ENCODE results near the gene GTF2H1. TPM values are rescaled to one million over a fixed set of nuclear protein-coding genes. Genes with fewer than 3 reads are reported as not detected.

Gene GTF2H1
- total RNA-seq, 1 experiment from 2014 or later, result 89.1 TPM

DNA sequence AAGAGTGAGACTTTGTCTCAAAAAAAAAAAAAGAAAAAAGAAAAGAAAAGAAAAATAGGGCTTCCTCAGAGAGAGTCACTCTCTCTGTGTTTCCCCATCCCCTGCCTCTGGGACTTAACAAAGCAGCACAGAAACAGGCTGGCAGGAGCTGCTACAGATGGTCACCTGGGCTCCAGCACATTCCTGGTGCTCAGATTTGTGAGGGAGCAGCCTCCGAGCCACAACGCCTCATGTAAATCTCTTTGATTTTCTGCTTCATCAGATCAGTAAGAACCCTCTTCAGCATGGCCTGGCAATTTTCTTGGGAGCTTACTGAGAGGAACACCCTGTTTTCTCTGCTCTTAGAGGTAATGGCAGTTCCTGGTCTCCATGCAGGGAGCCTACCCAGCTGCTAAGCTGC, 56.8 kb downstream of the GTF2H1 start:
- H3K79me2 ChIP-seq (ENCODE audit: low read depth), result no peaks in the 10 kb centered on the region
- no peak overlapping the region for H3K27ac ChIP-seq
- H3K36me3 ChIP-seq (ENCODE audit: low read depth), result no peaks in the 10 kb centered on the region
- no peaks in the 10 kb centered on the region for H3K9me2 ChIP-seq (ENCODE audit: insufficient read depth)
- intact Hi-C loops (cut with micrococcal nuclease; ENCODE audit: unreplicated experiment), result no loop called here
- no peaks in the 10 kb centered on the region for H4K20me1 ChIP-seq (ENCODE audit: insufficient read depth)
- H3K4me1 ChIP-seq (replicated peaks; ENCODE audit: insufficient read depth), result peaks cover 23% of the 10 kb centered on the region
- BruUV-seq (replicated peaks), result no TSS peak
- TF ChIP-seq EZH2 (IDR thresholded peaks at IDR 0.05; ENCODE audit: low read depth), result no peak
- TF ChIP-seq, protein P1, sequence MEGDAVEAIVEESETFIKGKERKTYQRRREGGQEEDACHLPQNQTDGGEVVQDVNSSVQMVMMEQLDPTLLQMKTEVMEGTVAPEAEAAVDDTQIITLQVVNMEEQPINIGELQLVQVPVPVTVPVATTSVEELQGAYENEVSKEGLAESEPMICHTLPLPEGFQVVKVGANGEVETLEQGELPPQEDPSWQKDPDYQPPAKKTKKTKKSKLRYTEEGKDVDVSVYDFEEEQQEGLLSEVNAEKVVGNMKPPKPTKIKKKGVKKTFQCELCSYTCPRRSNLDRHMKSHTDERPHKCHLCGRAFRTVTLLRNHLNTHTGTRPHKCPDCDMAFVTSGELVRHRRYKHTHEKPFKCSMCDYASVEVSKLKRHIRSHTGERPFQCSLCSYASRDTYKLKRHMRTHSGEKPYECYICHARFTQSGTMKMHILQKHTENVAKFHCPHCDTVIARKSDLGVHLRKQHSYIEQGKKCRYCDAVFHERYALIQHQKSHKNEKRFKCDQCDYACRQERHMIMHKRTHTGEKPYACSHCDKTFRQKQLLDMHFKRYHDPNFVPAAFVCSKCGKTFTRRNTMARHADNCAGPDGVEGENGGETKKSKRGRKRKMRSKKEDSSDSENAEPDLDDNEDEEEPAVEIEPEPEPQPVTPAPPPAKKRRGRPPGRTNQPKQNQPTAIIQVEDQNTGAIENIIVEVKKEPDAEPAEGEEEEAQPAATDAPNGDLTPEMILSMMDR (conservative IDR thresholded peaks at IDR 0.05), result no peak
- no peak overlapping the region for H3K4me2 ChIP-seq
- H3K4me3 ChIP-seq, result no peak overlapping the region
- CTCF ChIA-PET, result interaction anchor here (0.7 kb wide), 1 partner anchor 218 kb away, joined by 3 read pairs; no protein-coding TSS in a partner anchor
- H3K27me3 ChIP-seq (ENCODE audit: insufficient read depth, low read depth), result no peaks in the 10 kb centered on the region
- H3K9me3 ChIP-seq (ENCODE audit: insufficient read depth, low read depth), result no peaks in the 10 kb centered on the region
- POLR2A ChIA-PET (ENCODE audit: unreplicated experiment), result no interaction called here
- no peak for DNase-seq
- peaks cover 38% of the 10 kb centered on the region for H3F3A ChIP-seq (ENCODE audit: insufficient read depth, low read depth)
- H2AFZ ChIP-seq, result no peak overlapping the region

DNA sequence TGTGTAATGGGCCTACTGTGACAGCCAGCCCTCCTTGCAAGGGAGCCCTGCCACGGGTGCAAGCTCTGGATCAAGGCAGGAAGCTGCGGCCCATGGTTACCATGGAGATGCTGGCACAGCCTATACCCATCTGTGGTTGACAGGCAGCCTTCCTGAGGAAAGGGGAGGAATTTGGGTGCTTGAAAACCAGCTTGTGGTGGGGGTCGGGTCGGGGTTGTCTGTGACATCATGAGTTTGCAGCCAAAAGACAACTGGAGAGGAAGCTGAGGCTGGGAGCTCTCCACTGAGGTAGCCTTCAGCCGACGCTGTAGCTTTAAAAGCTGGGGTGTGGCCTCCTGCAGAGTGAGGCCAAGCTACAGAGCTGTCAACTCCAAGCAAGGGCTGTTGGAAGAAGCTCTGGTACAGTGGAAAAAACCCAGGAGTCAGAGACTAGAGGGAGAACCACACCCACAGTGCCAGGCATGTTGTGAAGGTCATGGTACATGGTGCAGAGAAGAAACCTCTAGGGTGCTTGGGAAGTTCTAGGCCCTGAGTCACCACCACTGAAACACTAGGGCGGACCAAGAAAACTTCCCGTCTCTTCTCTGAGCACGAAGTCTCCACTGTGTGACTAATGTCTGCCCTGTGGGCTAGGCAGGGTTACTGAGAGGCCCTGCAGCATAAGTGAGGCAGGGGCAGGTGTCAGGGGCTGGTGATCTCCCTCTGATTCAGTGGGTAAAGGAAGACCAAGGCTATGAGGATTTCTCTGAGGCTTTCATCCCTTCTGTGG, 61.2 kb downstream of the GTF2H1 start:
- no peaks in the 10 kb centered on the region for H4K20me1 ChIP-seq (ENCODE audit: insufficient read depth)
- no TSS peak for BruUV-seq (replicated peaks)
- H3K79me2 ChIP-seq (ENCODE audit: low read depth), result no peaks in the 10 kb centered on the region
- no peaks in the 10 kb centered on the region for H3K27me3 ChIP-seq (ENCODE audit: insufficient read depth, low read depth)
- CTCF ChIA-PET, result interaction anchor here (0.7 to 2.0 kb wide), 3 partner anchors 10 to 85 kb away, joined by 3 to 7 read pairs (median 4); no protein-coding TSS in a partner anchor
- POLR2A ChIA-PET (ENCODE audit: unreplicated experiment), result interaction anchor here (0.6 to 1.9 kb wide), 13 partner anchors 10 to 1175 kb away, joined by 3 to 61 read pairs (median 4); partner anchors contain the start of genes LDHA and SPTY2D1
- no peaks in the 10 kb centered on the region for H3K36me3 ChIP-seq (ENCODE audit: low read depth)
- DNase-seq, result peak; percentile 88 to 100
- intact Hi-C loops (cut with micrococcal nuclease; ENCODE audit: unreplicated experiment), result loop anchor here (1.0 kb wide), 2 partner anchors 11 to 70 kb away; partner anchors contain the start of gene LDHA
- peaks cover 45% of the 10 kb centered on the region for H3K4me1 ChIP-seq (replicated peaks; ENCODE audit: insufficient read depth)
- peaks cover 54% of the 10 kb centered on the region for H3F3A ChIP-seq (ENCODE audit: insufficient read depth, low read depth)
- H3K27ac ChIP-seq, result peak overlapping the region; percentile 97
- H3K9me2 ChIP-seq (ENCODE audit: insufficient read depth), result no peaks in the 10 kb centered on the region
- H3K9me3 ChIP-seq (ENCODE audit: insufficient read depth, low read depth), result no peaks in the 10 kb centered on the region
- H2AFZ ChIP-seq, result peak overlapping the region; percentile 36
- H3K4me3 ChIP-seq, result peak overlapping the region; percentile 30; the same call in 1 of the 2 replicates
- TF ChIP-seq EZH2 (IDR thresholded peaks at IDR 0.05; ENCODE audit: low read depth), result no peak
- TF ChIP-seq, protein P1 (conservative IDR thresholded peaks at IDR 0.05), result no peak
- H3K4me2 ChIP-seq, result peak overlapping the region; percentile 80

DNA sequence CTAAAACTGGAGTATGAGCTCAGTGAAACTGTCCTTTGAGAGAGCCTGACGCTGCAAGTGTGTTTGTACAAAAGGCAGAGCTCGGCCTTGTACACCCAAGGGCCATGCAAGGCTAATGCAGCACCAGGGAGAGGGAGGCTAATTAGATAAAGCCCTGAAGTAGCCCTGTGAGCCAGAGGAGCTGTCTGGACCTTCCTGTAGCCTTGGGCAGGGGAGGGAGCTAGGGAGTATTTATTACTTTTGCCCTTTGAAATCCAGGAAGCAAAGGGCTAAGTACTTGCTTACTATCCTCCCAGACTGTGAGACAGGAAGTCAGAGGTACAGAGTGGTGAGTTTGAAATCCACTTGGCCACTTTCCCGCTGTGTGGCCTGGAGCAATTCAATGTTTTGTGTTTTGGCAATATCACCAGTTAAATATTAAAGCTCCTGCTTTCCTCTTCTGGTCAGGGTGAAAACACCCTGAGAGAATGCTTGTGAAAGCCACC, 61.8 kb downstream of the GTF2H1 start:
- peak overlapping the region; percentile 97 for H3K27ac ChIP-seq
- POLR2A ChIA-PET (ENCODE audit: unreplicated experiment), result interaction anchor here (0.6 to 1.9 kb wide), 12 partner anchors 9 to 1175 kb away, joined by 3 to 61 read pairs (median 4); partner anchors contain the start of genes LDHA and SPTY2D1
- no peaks in the 10 kb centered on the region for H3K27me3 ChIP-seq (ENCODE audit: insufficient read depth, low read depth)
- TSS peak; percentile 93 for BruUV-seq (replicated peaks)
- peaks cover 54% of the 10 kb centered on the region for H3F3A ChIP-seq (ENCODE audit: insufficient read depth, low read depth)
- no peaks in the 10 kb centered on the region for H3K9me2 ChIP-seq (ENCODE audit: insufficient read depth)
- DNase-seq, result peak; percentile 73 to 96
- peak overlapping the region; percentile 35; the same call in 1 of the 2 replicates for H3K4me3 ChIP-seq
- TF ChIP-seq, protein P1 (conservative IDR thresholded peaks at IDR 0.05), result peak; percentile 17; the same call in 1 of the 2 replicates
- no peak for TF ChIP-seq EZH2 (IDR thresholded peaks at IDR 0.05; ENCODE audit: low read depth)
- peaks cover 45% of the 10 kb centered on the region for H3K4me1 ChIP-seq (replicated peaks; ENCODE audit: insufficient read depth)
- H2AFZ ChIP-seq, result peak overlapping the region; percentile 19; the same call in 1 of the 2 replicates
- H3K4me2 ChIP-seq, result peak overlapping the region; percentile 80
- H4K20me1 ChIP-seq (ENCODE audit: insufficient read depth), result no peaks in the 10 kb centered on the region
- H3K36me3 ChIP-seq (ENCODE audit: low read depth), result no peaks in the 10 kb centered on the region
- intact Hi-C loops (cut with micrococcal nuclease; ENCODE audit: unreplicated experiment), result loop anchor here (1.0 kb wide), 2 partner anchors 10 to 71 kb away; partner anchors contain the start of gene LDHA
- CTCF ChIA-PET, result interaction anchor here (0.7 to 2.0 kb wide), 3 partner anchors 9 to 85 kb away, joined by 3 to 7 read pairs (median 4); no protein-coding TSS in a partner anchor
- H3K9me3 ChIP-seq (ENCODE audit: insufficient read depth, low read depth), result no peaks in the 10 kb centered on the region
- no peaks in the 10 kb centered on the region for H3K79me2 ChIP-seq (ENCODE audit: low read depth)
